NCI-H526 (cell line): Measurements from ENCODE around the gene DOCK1.
A peak's percentile ranks its signal among the peaks of the same experiment; 100 is the strongest.

ENCODE experiments used
- DNase-seq, 2 experiments: peaks; one replicate each; lab custom pipeline; 2025; lab: John Stamatoyannopoulos, UW

The DOCK1 gene

DNA sequence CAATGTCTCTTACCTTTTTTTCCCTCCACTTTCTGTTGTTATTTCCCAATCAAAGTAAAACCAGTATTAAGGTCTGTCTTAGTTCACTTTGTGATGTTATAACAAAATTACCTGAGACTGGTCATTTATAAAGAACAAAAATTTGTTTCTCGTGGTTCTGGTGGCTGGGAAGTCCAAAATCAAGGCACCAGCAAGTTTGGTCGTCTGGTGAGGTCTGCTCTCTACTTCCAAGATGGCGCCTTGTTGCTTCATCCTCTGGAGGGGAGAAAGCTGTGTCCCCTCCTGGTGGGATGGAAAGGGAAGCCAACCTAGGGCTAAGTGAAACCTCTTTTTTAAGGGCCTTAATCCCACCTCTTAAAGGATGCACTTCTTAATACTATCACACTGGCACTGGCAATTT, 313.4 kb downstream of the DOCK1 start:
- no peak for DNase-seq

DNA sequence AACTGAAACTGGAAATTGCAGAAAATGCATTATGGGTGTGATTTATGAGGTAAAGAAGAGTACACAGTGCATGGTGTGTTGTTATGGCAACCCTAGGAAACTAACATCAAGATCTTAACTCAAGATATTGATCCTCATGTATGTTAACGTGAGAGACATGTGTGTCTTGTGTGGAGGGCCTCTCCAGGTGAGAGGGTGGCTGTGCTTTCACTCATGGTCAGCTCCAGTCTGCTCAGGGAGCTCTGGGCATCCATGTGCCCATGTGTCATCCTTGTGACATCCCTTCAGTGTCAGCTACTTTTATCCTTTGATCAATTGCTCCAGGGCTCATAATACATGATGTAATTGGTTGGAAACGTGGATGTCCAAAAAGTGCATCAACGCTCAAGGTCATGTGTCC, 316.1 kb downstream of the DOCK1 start:
- DNase-seq: no peak

GRCh38 chr10:127227027-127227426, 321.8 kb downstream of the DOCK1 start:
- no peak for DNase-seq

DNA sequence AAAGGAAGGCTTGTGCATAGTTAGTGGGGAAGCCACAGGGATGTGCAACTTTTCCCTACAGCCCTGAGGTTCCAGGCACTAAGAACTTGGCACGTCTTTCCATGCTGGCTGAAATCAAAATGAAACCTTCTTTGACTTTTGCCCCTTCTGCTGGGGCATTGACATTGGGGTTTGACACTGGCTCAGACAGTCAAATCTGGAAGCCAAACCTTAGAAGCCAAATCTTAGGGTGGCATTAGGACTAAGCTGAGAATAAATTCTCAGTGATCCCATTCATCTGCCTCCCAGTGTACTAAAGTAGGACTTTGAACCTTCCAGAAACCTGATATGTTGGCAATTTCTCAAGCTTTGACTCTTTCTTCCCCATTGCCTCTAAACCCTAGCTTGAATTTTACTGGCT, 322.4 kb downstream of the DOCK1 start:
- DNase-seq: peak; percentile 8 to 55

- peak; percentile 28 to 47 for DNase-seq
These were observed 323.1 kb downstream of the DOCK1 start for GRCh38 chr10:127228195-127228787.

GRCh38 chr10:127234306-127234800, 329.1 kb downstream of the DOCK1 start:
- DNase-seq: no peak

DNA sequence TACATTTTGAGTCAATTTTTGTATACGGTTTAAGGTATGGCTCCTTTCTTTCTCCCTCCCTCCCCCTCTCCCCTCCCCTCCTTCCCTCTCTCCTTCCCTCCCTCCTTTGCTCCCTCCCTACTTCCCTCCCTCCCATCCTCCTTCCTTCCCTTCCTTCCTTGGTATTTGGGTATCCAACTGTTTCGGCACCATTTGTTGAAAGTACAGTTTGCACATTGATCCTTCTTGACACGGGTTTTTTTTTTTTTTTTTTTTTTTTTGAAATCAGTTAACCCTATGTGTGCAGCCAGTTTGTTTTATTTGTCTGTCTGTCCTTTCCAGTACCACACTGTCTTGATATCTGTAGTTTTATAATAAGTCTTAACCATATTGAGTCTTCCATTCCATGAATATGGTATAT, 331.0 kb downstream of the DOCK1 start:
- DNase-seq: no peak

DNA sequence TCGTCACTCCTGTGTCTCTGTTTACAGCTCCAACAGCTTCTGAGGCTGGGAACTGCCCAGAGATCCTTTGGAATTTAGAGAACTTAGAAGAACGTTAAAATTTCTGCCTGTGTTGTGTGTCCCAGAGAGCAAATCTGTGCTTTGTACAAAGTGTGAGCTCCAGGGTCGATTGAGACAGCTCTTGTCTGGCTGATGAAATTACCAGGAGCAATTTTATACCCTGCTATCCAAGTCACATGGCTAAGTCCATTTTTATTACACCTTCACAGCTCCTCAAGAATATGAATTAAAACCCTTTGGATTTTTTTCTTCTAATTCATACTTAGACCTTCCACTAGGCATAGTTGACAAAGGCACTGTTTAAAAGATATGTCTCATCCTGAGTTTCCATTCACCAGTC, 337.7 kb downstream of the DOCK1 start:
- DNase-seq: no peak

- DNase-seq: peak; percentile 2 to 42
These were observed 338.5 kb downstream of the DOCK1 start for GRCh38 chr10:127243490-127244272.

DNA sequence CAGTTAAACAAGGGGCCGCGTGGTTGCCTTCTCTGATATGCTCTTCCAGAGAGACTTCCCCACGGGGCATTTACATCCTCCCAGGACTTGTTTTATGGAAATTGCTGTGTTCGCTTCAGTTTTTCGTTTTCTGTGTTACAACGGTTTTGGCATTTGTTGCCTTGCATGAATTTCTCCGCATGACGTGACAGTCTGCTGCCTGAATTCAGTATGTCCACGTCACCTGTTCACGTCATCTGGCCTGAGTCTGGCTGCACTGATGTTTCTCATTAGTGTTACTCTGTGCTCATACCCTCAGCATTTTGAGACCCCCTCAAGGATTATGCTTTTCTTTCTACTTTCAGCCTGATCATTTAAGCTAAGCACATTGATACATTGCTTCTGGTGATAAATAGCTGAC, 340.2 kb downstream of the DOCK1 start:
- no peak for DNase-seq

- no peak for DNase-seq
These were observed 344.8 kb downstream of the DOCK1 start for GRCh38 chr10:127250031-127250430.

DNA sequence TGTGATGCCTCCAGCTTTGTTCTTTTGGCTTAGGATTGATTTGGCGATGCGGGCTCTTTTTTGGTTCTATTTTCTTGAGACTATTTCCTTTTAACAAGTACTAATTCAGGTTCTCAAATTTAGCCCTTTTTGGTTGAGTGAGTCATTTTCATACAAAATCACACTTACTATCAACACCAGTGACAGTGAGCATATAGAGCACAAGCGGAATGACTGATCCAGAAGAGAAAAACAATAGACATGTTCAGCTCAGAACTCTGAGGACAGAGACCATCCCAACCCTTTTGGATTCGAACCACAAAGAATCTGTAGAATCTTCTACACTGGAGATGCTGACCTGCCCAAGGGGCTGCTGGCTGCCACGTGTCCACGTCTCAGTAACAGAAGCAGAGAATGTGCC, 347.6 kb downstream of the DOCK1 start:
- DNase-seq: no peak

DNA sequence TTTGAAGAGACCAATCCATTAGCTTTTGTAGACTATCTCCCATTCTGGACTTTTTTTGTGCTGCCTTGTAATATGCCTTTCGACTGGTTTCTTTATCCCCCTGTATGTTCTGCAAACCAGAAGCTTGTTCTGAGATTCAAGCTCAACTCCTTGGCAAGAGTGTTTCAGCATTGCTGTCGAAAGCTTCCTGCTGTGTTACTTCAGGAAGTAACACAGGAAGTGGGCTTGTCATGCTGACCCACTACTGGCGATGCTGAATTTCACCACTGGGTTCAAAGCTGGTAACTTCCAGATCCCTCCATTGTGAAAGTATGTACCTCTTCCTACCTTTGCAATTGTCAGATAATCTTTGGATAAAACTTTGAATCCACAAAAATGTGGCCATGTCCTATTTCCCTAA, 349.0 kb downstream of the DOCK1 start:
- DNase-seq: no peak

DNA sequence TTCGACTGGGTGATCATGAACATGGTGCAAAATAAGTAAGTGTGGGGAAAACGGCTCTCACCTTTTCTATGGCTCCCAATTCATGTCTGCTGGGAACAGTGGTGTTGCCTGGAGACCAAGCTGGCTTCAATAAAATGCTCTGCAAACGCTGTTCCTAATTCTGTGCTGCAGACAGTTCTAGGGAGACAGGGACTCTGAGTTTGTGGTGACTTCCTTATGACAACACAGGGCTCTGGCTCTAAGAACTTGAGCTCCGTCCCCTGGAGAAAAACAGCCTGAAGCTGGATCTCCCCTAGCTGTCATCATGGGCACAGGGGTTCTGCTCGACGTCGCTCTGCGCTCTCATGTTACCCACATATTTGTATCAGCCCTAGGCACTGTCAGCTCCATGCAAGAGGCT, 352.2 kb downstream of the DOCK1 start:
- DNase-seq: no peak

GRCh38 chr10:127259347-127259746, 354.1 kb downstream of the DOCK1 start:
- DNase-seq: no peak

DNA sequence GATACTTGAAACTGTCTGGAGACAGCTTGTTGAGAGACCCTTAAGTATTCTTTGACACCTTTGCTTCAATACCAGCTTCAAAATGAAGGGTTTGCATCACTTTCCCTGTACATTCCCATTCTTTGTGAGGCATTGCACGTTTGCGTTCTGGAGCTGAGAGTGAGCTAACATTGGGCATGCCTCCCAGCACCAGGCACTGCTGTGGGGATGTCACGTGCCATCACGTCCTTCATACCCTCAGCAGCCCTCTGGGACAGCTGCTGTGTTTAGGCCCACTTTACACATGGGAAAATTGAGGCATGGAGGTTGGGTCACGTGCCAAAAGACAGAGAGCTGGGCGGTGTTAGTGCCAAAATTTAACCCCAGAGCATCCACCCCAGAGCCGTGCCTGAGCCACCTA, 357.4 kb downstream of the DOCK1 start:
- no peak for DNase-seq

DNA sequence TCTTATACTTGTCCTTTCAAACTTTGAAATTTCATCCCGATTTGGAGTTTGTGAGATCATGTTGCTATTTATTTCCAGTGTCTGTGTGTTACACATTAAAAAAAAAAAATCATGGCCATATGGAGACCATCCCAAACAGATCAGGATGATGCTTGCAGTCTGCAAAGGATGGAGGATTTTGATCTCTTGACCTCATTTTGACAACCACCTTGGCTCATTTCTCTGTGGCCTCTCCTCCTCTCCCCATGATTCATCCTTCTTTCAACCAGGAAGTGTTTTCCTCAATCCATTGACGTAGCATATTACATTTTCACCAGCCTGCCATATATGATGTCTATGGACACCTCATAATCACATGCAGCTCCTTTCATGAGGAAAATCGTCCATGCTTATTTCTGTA, 360.1 kb downstream of the DOCK1 start:
- DNase-seq: no peak

GRCh38 chr10:127266431-127266830, 361.2 kb downstream of the DOCK1 start:
- DNase-seq: no peak

DNA sequence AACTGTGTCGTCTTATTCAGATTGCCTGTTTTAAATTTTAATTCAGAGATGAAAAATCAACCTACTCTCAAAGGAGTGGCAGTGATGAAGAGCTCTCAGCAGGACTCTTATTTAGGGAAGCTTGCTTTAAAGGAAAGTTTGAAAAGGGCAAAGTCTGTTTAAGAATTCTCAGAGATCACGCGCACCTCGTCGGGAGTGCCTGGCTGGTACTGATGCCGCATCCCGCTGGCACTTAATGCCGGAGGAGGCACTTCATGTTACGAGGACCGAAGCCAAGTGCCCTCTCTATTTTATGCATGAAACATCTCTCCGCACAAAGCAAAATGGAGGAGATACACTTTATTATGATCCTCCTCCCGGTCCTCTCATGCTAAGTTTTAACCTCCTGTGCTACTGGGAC, 362.2 kb downstream of the DOCK1 start:
- DNase-seq: no peak

GRCh38 chr10:127272076-127272475, 366.8 kb downstream of the DOCK1 start:
- DNase-seq: no peak

- no peak for DNase-seq
These were observed 370.0 kb downstream of the DOCK1 start for GRCh38 chr10:127275272-127275671.

DNA sequence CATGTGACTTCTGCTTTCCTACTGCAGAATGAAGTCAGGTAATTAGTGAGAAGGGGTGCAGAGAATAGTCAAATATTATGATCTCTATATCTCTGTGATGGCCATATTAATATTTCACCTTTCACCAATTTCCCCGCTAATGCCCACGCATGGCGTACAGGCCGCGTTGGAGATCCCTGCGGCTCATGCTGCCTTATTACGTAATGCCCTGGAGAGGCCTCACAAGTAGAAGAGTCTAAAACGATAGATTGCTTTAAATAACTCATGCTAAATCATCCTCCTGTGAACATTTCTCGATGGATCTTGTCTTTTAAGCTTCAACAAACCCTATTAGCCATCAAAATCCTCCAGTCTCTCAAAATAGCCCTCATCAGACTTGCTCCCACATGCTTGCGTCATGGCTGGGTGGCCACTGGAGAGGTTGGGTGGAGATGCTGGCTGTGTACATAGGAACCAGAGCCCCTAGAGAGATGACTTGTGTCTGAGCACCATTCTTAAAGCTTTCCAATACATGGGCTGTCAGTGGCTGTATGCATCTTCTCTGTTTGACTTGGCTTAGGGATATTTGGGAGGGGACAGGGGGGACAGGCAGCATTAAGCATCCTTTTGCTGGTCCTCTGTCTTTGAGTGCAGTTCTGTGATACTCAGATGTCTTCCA, 370.7 kb downstream of the DOCK1 start:
- no peak for DNase-seq

DNA sequence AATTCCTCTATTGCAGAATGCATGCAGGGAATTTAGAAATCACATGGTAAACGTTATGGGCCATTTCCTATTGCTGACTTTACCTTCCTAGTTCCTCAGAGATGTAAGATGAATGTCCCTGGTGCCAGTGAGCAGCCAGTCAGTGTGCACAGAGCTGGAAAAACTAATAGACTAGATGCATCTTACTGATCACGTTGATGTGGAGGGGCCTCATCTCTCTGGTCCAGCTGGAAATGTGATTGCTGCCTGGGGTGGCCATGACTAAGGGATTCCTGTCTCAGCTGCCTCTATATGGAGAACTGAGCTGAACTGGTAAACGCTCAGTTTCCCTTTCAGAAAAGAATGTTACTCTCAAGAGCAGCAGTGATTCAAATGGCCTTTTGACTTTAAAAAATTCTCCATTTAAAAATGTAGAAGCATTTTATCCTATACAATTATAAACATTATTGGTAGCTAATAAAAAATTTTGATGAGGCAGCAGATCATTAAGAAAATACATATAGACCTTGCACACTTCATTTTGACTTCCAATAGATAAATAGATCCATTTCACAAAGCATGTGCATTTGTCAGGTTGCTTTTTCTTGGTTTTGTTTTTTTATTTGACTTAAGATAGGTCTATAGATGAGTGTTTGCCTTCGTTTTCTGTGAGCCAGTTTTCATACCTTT, 371.7 kb downstream of the DOCK1 start:
- DNase-seq: no peak
